Measurements from ENCODE around the gene CD74.

DNA sequence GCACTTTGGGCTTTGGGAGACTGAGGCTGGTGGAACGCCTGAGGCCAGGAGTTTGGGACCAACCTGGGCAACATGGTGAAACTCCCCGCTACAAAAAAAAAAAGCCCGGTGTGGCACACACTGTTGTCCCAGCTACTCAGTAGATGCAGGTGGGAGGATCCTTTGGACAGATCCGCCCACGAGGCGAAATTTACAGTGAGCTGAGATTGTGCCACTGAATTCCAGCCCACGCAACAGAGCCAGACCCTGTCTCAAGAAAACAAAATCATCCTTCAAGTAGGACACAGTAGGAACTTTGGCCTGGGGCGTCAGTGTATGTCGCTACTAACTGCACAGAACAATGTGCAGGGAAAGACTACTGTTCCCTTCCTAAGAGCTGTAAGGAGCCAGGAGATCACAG, 32.1 kb upstream of the CD74 start:
- TF ChIP-seq, protein P1, sequence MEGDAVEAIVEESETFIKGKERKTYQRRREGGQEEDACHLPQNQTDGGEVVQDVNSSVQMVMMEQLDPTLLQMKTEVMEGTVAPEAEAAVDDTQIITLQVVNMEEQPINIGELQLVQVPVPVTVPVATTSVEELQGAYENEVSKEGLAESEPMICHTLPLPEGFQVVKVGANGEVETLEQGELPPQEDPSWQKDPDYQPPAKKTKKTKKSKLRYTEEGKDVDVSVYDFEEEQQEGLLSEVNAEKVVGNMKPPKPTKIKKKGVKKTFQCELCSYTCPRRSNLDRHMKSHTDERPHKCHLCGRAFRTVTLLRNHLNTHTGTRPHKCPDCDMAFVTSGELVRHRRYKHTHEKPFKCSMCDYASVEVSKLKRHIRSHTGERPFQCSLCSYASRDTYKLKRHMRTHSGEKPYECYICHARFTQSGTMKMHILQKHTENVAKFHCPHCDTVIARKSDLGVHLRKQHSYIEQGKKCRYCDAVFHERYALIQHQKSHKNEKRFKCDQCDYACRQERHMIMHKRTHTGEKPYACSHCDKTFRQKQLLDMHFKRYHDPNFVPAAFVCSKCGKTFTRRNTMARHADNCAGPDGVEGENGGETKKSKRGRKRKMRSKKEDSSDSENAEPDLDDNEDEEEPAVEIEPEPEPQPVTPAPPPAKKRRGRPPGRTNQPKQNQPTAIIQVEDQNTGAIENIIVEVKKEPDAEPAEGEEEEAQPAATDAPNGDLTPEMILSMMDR (IDR thresholded peaks at IDR 0.05; ENCODE audit: low read depth, low read length), result no peak
- TF ChIP-seq EZH2phosphoT487 (IDR thresholded peaks at IDR 0.05; ENCODE audit: low read depth), result no peak

Data from OCI-LY3 (cell line).